Activated CD4-positive, alpha-beta T cell treated with anti-CD3 and anti-CD28 coated beads for 4 hours (primary cell): ENCODE data around the gene ABCF3.
"Not testable (repeated sequence)": the region's sequence is repeated elsewhere in the genome, so short reads cannot be mapped to it uniquely, and the experiment has no call there.

Experiments
- DNase-seq, 2 donors: peaks; one replicate each; pipeline ENCODE4 v3.0.0-alpha.2; 2020

ABCF3 gene, protein sequence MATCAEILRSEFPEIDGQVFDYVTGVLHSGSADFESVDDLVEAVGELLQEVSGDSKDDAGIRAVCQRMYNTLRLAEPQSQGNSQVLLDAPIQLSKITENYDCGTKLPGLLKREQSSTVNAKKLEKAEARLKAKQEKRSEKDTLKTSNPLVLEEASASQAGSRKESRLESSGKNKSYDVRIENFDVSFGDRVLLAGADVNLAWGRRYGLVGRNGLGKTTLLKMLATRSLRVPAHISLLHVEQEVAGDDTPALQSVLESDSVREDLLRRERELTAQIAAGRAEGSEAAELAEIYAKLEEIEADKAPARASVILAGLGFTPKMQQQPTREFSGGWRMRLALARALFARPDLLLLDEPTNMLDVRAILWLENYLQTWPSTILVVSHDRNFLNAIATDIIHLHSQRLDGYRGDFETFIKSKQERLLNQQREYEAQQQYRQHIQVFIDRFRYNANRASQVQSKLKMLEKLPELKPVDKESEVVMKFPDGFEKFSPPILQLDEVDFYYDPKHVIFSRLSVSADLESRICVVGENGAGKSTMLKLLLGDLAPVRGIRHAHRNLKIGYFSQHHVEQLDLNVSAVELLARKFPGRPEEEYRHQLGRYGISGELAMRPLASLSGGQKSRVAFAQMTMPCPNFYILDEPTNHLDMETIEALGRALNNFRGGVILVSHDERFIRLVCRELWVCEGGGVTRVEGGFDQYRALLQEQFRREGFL

DNA sequence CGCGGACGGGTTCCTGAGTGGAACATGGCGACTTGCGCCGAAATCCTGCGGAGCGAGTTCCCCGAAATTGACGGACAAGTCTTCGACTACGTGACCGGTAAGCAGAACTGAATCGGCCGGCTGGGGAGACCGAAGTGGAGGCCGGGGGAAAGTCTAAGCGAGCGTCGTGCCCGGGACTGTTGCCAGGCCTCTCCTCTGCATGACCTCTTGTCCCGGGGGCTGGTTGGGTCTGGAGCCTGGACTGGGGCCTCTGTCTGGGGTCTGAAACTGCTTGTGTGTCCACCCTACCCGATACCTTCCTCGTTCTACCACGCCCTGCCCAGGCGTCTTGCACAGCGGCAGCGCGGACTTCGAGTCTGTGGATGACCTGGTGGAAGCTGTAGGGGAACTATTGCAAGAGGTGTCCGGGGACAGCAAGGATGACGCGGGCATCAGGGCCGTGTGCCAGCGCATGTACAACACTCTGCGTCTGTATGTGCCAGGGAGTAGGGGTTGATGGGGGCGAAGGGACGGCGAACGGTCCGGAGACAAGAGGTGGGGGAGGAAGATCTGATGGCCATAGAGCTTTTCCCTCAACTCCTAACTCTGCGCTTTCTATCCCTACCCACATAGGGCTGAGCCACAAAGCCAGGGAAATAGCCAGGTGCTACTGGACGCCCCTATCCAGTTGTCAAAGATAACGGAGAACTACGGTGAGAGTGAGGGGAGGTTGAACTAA, at the start of gene ABCF3:
Gene ABCF3, plus strand, starts transcription at position 16 of the 718 bp plus-strand sequence. Its CDS starts 9 bp downstream, at position 25.
- DNase-seq: no peak

DNA sequence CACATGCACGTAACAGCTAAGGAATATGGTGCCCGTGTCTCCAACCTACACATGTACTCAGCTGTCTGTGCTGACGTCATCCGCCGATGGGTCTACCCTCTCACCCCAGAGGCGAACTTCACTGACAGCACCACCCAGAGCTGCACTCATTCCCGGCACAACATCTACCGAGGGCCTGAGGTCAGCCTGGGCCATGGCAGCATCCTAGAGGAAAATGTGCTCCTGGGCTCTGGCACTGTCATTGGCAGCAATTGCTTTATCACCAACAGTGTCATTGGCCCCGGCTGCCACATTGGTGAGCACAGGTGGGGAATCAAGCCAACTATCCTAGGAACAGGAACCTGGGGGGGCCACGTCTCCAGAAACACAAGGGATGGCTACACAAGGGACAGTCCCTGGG, 45.6 kb upstream of the ABCF3 start:
- DNase-seq: no peak

- DNase-seq: no peak
Observed at GRCh38 chr3:184142199-184142598, 43.8 kb upstream of the ABCF3 start.

- DNase-seq: no peak
Observed at GRCh38 chr3:184143327-184143726, 42.7 kb upstream of the ABCF3 start.

DNA sequence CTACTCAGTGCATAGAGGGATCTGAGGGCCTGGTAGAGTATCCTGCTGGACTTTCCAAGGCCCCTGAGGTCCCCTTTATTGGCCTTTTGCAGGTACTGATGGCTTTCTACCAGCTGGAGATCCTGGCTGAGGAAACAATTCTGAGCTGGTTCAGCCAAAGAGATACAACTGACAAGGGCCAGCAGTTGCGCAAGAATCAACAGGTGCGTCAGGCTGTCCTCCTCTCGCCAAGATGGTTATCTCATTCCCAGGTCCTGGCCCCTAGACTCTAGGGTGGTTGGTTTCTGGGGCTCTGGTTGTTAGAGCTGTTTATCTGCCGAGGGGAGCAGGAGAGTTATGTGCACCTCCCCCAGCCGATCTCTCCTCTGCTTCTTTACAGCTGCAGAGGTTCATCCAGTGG, 41.5 kb upstream of the ABCF3 start:
- DNase-seq: no peak

DNA sequence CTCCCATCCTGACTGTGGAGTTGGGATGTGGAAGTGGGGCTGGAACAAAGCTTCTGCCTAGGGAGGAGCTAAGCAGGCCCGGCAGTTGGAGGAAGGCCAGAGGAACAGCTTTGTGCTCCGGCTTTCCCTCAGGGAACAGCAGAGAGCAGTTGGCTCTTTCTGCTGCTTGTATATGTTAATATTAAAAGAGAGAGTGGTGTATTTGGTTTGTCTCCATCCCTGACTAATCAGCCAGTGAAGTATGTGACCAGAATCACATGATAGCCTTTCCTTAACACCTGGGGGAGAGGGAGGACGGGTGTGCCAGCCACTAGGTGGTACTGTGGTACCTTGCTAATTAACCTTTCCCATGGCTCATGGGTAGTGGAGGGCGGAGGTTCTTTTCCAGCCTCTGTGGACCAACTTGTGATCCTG, 40.9 kb upstream of the ABCF3 start:
- DNase-seq: peak; percentile 31 to 40

DNA sequence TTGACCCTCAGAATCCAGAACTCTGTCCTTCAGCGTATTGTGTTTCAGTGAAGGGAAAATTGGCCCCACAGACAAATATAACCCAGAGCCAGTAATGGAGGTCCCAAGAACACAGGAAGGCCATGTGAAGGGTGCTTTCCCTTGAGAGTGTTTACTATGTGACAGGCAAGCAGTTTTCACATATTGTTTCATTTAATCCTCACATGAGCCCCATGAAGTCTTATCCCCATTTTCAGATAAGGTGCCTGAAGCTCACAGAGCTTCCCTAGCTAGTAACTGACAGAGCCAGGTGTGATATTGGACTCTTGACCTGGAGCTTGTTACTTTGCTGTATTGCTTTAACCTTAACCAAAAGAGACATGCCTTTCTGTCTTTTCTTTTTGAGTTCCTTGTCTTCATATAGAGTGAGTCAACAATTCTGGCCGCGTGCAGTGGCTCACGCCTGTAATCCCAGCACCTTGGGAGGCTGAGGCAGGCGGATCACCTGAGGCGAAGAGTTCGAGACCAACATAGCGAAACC, 40.2 kb upstream of the ABCF3 start:
- no peak for DNase-seq

DNA sequence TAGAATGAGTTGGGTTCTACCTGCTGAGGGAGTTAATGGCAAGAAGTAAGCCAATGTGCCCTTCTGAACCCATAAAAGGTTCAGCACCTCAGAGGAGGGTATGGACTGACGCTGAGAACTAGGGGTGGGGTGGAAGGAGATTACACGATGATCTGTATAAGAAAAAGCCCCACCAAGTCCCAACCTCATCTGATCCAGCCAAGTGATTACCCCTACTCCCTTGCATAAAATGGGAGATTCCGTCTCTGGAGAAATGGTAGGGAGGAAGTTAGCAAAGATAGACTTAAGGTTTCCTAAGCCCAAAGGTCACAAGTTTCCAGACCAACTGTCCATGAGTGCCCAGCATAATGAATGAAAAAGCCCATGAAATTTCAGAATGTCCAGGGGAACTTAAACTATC, 37.9 kb upstream of the ABCF3 start:
- DNase-seq: no peak

DNA sequence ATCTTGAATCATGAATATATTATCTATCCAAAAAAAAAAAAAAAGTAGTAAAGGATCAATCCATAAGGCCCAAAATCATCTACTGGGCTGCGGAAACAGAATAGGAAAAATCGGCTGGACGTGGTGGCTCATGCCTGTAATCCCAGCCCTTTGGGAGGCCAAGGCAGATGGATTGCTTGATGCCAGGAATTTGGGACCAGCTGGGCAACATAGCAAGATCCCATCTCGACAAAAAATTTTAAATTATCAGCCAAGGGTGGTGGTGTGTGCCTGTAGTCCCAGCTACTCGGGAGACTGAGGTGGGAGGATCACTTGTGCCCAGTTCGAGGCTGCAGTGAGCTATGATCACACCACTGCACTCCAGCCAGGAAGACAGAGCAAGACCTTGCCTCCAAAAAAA, 36.9 kb upstream of the ABCF3 start:
- DNase-seq: no peak

DNA sequence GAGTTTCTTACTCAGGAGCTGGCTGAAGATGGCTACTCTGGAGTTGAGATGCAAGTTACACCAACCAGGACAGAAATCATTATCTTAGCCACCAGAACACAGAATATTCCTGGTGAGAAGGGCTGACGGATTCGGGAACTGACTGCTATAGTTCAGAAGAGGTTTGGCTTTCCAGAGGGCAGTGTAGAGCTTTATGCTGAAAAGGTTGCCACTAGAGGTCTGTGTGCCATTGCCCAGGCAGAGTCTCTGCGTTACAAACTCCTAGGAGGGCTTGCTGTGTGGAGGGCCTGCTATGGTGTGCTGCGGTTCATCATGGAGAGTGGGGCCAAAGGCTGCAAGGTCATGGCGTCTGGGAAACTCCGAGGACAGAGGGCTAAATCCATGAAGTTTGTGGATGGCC, 36.2 kb upstream of the ABCF3 start:
- not testable (repeated sequence) for DNase-seq

DNA sequence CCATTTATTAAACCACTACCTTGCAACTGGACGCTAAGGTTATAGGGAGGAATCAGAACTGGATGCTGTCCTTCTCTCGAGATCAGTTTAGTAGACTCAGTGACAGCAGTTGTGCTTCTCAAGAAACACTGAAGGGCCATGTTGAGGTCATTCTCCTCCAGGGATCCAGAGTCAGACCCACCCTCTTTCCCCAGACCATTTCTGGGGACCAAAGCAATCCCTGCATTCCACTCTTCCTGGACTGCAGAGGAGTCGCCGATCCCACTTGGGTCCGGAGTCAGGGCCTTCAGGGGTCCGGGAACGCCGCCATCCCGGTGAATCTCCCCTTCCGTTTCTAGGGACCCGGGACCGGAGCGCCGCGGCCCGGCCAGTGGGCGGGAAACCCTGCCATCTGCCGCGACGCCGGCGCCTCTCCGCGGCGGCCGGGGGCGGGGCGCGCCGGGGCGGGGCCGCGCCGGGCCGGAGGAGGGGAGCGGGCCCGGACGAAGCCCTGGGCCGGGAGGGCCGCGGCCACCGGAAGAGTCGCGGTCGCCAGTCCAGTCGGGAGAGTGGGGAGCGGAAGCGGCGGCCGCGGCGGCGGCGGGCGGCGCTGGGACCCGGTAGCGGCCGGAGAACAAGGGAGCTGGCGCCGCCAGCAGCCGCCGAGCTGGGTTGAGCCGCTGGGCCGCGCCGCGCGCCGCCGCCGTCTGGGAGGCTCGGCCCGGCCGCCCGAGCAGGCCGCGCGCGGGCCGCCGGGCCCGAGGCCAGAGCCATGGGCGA, 30.9 kb upstream of the ABCF3 start, which contains the start of gene DVL3:
Gene DVL3, plus strand, starts transcription at position 493 of the 759 bp plus-strand sequence. Its CDS starts 259 bp downstream, at position 752.
- peak in 1 of 2 donors; percentile 36 for DNase-seq

DNA sequence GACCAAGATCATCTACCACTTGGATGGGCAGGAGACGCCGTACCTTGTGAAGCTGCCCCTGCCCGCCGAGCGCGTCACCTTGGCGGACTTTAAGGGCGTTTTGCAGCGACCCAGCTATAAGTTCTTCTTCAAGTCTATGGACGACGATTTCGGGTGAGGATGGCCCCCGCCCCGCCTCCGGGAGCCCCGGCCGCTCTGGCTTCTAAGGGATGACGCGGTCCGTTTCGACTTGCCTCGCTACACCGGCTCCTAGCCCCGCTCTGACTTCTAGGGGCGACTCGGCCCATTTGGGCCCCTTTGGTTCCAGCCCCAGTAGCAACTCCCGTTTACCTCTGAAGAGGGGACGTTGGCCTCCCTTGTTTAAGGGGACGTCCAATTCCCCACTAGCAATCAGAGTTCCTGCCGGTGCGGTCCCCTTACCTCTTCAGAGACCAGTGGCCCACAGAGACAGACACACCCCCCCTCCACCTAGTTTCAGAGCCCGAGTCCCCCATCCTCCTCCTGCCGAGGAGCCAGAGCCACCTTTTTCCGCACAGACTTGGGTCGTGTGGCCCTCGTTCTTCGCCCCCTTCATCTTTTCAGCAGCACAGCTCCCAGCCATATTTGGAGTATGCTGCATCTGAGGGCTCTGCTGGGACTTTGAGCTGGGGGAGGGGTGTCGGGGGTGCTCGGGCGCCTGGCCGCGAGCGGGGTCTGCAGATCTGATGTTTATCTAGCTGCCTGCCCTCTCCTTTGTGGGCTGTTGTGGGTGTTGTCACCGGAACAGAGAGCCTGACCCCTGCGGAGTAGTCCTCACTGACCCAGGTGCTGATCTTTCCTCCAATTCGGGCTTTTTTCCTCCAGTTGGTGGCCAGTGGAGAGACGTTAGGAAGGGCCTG, 30.1 kb upstream of the ABCF3 start:
- DNase-seq: peak; percentile 39 to 42

DNA sequence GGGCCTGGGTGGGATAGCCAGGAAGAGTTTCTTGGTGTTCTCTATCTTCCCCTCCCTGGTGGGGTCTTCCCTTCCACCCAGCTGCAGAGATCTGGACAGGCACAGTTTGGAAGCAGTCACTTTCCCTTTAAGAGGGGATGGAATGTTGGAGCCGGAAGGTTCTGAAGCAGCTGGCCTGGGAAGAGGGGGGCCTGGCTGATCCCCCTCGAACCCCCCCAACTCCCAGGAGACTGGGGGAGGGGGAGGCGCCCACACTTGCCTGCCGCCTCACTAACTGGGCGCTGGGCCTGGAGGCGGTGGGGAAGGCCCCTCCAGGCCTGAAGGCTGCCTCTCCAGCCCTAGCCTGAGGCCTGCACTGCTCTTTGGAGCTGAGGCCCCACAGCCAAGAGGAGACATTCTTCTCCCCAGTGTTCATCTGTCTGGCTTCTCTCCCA, 29.5 kb upstream of the ABCF3 start:
- no peak for DNase-seq

DNA sequence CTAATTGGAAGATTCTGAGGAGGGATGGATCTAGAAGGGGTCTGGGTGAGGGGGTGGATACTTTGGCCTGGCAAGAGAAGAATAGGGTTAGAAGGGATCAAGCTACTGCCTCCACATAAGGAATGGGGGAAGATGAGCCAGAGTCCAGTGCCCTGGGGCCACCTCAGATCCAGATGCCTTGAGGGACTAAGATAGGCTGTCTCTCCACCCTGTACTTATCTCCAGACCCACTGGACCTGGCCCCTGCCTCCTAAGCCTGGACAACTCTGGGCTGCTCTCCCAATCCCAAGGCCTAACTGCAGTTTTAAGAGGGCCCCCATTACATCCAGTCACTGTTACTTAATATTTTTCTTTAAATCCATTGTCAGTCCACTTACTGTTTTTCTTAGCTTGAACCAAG, 28.8 kb upstream of the ABCF3 start:
- DNase-seq: no peak

GRCh38 chr3:184158404-184158803, 27.6 kb upstream of the ABCF3 start:
- DNase-seq: no peak

DNA sequence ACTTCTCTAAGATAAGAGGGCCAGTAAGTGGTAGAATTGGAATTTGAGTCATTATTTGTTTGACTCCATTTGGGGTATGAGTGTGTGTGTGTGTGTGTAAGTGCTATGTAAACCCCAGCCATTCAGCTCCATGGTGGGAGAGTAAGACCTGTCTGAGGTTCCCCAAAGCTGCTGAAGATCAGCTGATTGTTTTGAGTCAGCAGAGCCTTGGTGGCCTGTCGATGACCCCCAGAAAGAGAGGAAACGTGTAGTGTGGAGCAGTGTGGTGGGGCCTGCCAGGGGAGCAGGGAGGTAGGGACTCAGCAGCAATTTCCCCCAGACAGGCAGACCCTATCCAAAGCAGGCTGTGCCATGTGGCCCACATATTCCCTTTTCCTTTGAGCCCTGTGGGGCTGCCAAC, 25.5 kb upstream of the ABCF3 start:
- DNase-seq: no peak

DNA sequence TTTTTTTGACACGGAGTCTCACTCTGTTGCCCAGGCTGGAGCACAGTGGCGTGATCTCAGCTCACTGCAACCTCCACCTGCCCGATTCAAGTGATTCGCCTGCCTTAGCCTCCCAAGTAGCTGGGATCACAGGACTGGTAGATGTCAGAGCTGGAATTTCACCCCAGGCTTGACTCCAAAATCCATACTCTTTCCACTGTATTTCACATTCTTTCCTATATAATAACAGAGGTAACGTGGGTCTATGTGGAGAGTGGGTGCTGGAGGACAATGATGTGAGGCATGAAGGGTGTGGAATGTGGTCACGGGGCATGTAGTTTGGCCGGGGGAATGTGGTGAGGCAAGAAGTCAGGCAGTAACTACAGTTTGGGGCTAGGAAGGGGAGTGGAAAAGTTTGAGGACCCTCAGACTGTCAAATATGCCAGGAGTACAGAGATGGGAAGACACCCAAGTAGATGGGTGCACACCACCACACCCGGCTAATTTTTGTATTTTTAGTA, 23.4 kb upstream of the ABCF3 start:
- not testable (repeated sequence) for DNase-seq

DNA sequence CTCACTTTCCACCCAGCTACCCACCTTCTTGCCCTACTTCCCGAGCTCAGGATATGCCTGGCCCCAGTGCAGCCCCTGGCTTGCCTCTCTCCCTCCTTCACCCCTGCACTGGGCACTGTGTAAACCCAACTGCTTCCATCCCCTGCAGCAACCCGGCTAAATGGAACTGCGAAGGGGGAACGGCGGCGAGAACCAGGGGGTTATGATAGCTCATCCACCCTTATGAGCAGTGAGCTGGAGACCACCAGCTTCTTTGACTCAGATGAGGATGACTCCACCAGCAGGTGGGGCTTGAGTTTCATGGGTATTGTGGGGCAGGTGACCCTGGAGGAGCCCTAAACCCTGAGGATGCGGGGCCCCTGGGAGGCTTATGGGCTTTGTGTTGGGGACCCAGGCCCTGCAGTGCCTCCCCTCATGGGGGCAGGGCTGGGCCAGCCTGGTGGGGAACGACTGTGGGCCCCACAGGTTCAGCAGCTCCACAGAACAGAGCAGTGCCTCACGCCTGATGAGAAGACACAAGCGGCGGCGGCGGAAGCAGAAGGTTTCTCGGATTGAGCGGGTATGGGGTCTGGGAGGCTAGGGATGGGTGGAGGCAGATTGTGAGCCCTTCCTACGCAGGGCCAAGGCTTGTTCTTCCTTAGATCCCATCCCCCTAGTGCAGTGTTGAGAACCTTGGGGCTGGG, 21.2 kb upstream of the ABCF3 start:
- DNase-seq: no peak

GRCh38 chr3:184165543-184165942, 20.5 kb upstream of the ABCF3 start:
- DNase-seq: no peak

DNA sequence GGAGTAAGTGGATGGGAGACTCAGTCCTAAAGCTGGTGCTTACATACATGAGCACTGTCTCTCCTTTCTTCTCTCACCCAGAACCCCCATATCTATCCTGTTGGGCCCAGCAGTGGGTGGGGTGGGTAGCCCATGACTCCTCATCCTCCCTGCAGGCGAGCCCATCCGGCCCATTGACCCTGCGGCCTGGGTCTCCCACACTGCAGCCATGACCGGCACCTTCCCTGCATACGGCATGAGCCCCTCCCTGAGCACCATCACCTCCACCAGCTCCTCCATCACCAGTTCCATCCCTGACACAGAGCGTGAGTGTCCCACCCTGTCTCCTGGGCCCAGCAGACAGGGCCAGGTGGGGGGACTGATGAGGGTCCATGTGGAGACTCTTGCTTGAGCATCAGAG, 19.3 kb upstream of the ABCF3 start:
- no peak for DNase-seq

DNA sequence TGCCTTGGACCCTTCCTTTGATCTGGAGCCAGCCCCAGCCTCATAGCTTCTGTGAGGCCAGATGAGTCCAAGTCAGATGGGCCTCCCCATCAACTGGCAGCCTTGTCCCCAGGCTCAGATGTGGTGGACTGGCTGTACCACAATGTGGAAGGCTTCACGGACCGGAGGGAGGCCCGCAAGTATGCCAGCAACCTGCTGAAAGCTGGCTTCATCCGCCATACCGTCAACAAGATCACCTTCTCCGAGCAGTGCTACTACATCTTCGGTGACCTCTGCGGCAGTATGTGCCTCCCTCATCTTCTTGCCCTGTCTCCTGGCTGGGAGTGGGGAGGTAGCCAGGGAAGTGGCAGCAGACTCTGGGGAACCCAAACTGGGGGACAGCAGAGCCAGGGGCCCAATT, 18.2 kb upstream of the ABCF3 start:
- DNase-seq: no peak
